Ureter (tissue), 1 donor: Measurements from ENCODE around the gene NOL4. TPM values are rescaled to one million over a fixed set of nuclear protein-coding genes. Genes with fewer than 3 reads are reported as not detected.
"Not testable (repeated sequence)": the region's sequence is repeated elsewhere in the genome, so short reads cannot be mapped to it uniquely, and the experiment has no call there.

Source experiments
- DNase-seq: peaks from one replicate; pipeline ENCODE4 v3.0.0-alpha.2; 2020; ENCODE audit warnings: low spot score
- total RNA-seq: library from RNA; stranded (reverse); gene quantifications from one replicate; pipeline ENCODE4 v1.2.4, GENCODE V29; 2023
- donor health status: DM: yes; HTN: yes; CAD: no.

Gene NOL4, protein sequence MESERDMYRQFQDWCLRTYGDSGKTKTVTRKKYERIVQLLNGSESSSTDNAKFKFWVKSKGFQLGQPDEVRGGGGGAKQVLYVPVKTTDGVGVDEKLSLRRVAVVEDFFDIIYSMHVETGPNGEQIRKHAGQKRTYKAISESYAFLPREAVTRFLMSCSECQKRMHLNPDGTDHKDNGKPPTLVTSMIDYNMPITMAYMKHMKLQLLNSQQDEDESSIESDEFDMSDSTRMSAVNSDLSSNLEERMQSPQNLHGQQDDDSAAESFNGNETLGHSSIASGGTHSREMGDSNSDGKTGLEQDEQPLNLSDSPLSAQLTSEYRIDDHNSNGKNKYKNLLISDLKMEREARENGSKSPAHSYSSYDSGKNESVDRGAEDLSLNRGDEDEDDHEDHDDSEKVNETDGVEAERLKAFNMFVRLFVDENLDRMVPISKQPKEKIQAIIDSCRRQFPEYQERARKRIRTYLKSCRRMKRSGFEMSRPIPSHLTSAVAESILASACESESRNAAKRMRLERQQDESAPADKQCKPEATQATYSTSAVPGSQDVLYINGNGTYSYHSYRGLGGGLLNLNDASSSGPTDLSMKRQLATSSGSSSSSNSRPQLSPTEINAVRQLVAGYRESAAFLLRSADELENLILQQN
- total RNA-seq, result 10.5 TPM

DNA sequence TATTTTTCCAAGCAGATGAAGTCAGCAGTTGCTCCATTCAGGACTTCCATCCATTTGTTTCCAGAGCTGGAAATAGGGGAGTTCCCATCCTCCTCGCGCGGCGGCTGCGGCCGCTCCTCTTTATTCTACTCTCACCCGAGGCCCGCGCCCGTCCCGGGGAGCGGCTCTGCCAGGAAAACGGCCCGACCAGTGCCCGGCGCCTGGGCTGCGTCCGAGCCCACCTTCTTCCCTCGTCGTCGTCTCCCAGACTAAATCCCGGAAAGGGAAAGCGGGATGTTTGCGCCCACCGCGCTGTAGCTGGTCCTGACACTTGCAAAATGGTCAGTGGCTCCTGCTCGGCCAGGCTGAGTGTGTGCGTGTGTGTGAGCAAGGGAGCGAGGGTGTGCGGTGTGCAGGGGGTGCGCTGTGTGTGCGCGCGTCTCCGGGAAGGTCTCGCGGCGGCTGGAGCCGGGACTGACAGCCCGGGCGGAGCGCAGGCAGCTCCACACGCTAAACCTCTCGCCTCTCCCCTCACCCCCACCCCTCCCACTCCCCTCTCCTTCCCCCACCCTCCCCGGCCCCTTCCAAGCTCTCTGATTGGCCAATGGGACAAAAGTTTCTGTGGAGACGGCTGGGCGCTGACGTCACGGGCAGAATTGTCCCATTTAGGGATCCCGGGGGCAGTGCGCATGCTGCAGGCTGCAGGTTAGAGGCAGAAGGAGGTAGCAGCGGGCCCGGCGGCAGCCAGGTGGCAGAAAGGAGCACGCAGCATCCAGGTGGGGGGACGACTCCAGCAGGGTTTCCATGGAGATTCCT is at the start of gene NOL4:
Gene NOL4, minus strand, starts transcription at position 491 of the 795 bp plus-strand sequence. CDS start 1,660 bp downstream, outside the sequence.
- peak; percentile 73 for DNase-seq

DNA sequence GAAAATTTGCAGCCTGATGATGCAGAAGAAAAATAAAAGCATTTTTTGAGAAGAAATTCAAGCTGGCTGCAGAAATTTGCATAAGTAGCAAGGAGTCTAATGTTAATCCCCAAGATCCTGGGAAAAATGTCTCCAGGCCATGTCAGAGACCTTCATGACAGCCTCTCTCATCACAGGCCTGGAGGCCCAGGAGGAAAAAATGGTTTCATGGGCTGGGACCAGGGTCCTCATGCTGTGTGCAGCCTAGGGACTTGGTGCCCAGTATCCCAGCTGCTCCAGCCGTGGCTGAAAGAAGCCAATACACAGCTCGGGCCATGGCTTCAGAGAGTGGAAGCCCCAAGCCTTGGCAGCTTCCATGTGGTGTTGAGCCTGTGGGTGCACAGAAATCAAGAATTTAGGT is 41.3 kb upstream of the NOL4 start:
- not testable (repeated sequence) for DNase-seq

DNA sequence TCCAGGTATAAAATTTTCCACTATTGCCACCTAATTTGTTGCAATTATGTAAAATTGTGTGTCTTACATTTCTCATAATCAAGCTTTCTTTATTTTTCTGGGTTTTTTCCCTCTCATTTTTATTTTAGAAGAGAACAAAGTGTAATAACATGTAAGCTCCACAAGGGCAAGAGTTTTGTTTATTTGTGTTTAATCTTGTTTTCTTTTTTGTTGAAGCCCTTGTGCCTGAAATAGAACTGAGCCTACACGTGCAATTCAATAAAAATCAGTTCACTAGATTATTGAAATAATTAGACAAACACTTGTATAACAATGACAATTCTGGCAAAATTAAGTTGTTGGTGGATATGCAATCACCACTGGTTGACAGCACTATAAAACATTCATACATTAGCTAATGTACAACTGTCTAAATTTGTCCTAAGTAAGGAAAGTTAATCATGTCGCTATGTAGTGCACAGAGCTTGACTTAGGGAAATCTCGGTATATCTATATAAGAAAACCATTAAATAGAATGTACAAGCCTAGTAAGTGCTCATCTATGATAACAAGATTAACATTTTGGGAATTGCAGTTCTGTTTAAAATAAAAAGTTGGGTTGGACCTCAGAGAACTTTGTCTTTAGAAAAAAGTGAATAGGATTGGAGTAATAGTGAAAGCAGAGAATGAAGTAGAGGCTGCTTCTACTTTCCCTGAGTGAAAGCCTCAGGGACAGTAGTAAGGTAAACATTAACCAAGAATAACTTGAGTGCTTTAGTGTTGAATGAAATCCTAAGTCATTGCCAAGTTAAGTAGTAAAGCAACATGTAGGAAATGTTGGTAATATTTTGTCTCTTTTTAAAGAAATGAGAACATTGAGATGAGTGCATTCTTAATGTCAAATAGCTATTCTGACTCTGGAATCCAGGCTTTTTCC is 37.4 kb upstream of the NOL4 start:
- DNase-seq, result no peak

DNA sequence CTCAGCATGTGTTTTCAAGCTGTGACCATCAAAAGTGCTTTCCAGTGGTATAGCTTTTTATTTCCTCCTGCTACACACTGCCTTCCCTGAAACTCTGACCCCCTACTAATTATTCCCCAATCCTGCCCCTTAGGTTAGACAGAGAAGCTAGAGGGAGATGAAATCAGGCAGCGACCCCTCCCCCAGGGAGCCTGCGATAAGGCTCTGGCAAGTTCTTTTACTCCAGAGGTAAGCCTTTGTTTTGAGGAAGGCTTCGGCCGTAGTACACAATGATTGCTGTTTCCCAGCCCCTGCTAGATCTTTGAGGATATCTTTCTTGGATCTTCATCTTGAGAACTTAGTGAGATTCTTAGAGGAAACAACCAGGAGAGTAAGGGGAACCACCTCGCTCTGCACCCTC is 33.5 kb upstream of the NOL4 start:
- DNase-seq, result no peak

DNA sequence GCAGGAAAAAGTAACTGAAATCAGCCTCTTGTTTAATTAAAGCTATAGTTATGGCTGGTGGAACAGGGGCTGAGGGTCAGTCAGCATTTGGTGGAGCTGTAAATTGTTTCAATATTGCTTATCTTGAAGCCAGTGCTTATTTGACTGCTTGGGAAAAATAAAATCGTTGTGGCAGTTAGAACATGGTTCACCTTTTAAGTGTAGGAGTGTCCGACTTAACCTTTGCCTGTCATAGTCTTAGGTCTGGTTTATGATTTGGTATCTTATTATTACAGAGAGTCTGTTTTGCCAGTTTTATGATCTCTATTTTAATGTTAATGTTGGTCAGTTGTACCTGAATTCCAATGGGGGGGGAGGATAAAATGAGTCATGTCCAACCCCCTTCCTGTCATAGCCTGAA is 27.2 kb upstream of the NOL4 start:
- DNase-seq, result no peak

DNA sequence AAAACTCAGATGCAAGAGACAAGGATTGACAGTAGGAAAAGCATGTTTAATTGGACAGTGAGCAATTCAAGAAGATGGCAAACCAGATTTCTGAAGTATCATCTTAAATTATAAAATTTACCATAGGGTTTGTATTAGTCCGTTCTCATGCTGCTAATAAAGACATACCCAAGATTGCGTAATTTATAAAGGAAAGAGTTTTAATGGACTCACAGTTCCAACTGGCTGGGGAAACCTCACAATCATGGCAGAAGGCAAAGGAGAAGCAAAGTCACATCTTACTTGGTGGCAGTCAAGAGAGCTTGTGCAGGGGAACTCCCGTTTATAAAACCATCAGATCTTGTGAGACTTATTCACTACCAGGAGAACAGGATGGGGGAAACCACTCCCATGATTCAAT is 24.0 kb upstream of the NOL4 start:
- no peak for DNase-seq

DNA sequence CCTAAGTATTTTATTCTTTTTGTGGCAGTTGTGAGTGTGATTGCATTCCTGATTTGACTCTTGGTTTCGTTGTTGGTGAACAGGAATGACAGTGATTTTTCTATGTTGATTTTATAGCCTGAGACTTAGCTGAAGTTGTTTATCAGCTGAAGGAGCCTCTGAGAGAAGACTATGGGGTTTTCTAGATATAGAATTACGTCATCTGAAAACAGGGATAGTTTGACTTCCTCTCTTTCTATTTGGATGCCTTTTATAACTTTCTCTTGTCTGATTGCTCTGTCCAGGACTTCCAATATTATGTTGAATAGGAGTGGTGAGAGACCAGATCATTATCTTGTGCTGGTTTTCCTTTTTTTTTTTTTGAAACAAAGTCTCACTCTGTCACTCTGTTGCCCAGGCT is 18.0 kb upstream of the NOL4 start:
- DNase-seq, result no peak

DNA sequence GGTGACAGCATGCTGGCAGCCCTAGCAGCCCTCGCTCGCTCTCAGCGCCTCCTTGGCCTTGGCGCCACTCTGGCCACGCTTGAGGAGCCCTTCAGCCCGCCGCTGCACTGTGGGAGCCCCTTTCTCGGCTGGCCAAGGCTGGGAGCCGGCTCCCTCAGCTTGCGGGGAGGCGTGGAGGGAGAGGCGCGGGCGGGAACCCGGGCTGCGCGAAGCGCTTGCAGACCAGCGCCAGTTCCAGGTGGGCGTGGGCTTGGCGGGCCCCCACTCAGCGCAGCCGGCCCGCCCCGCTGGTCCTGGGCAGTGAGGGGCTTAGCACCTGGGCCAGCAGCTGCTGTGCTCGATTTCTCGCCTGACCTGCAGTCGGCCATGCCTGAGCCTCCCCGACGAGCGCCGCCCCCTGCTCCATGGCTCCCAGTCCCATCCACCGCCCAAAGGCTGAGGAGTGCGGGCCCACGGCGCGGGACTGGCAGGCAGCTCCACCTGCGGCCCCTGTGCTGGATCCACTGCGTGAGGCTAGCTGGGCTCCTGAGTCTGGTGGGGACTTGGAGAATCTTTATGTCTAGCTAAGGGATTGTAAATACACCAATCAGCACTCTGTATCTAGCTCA is 9.2 kb upstream of the NOL4 start:
- DNase-seq, result not testable (repeated sequence)

DNA sequence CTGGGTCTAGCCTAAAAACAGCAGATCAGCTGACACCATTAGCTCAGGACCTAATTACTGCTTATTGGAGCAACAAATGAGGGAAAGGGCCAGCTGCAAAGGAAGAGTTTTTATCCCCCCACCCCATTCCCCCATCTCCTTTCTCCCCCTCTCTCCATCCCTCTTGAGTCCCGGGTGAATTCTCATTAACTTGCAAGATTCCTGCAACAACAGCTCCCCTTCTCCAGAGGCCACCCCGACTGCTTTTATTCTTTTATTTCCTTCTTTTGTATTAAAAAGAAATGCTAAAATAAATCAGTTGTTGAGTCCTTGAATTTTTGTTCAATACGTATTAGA is 473 bp upstream of the NOL4 start:
- no peak for DNase-seq

DNA sequence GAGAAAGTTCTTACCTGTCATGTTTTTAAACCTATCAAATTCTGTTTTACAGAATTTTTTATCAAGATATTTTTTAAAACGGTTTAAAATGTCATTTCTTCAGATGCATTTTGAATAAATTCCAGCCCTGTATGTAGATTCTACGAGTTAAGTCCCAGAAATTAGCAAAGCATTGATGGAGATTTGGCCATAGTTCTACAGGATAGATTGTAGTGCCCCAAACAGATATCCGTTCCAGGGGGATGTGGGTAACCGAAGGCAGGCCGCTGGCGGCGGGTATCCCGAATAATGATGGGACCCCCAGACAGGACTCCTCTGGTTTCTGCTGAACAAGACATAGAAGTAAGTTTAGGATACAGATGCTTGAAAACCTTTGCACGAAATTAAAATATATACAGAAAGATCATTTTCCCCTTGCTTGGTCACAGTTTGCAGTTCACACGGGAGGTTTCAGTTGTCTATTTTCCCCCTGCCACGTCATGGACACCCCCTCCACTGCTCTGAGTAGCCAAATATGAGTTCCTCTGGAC is 755 bp downstream of the NOL4 start:
- no peak for DNase-seq

DNA sequence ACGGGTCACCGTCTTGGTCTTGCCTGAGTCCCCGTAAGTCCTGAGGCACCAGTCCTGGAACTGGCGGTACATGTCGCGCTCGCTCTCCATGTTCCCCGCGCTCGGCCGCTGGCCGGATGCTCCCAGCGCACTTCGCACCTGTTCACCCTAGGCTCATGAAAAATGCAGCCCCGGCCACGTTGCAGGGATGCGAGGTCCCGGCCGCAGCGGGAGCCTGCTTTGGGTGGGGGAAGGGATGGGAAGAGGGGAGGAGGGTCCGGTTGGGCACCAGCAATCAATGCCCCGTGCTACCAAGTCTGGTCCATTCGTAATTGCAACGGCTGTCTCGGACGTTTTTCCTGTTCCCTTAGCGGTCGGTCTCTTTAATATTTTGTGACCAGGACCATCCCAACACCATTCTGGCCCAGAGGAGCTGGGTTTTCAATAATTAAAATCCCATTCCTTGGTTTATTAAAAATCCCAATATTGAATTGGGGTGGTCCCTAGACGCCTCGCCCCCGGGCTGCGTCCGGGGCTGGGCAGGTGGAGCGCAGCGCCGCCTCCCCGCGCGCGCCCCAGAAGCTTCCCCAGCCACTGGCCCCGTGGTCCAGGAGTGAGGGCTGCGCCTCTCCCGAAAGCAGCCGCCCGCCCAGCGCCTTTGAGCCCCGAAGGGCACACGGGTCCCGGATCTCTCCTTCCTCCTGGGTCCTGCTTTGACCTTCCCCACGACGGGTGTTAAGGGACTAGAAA is 1.4 kb downstream of the NOL4 start:
- no peak for DNase-seq

DNA sequence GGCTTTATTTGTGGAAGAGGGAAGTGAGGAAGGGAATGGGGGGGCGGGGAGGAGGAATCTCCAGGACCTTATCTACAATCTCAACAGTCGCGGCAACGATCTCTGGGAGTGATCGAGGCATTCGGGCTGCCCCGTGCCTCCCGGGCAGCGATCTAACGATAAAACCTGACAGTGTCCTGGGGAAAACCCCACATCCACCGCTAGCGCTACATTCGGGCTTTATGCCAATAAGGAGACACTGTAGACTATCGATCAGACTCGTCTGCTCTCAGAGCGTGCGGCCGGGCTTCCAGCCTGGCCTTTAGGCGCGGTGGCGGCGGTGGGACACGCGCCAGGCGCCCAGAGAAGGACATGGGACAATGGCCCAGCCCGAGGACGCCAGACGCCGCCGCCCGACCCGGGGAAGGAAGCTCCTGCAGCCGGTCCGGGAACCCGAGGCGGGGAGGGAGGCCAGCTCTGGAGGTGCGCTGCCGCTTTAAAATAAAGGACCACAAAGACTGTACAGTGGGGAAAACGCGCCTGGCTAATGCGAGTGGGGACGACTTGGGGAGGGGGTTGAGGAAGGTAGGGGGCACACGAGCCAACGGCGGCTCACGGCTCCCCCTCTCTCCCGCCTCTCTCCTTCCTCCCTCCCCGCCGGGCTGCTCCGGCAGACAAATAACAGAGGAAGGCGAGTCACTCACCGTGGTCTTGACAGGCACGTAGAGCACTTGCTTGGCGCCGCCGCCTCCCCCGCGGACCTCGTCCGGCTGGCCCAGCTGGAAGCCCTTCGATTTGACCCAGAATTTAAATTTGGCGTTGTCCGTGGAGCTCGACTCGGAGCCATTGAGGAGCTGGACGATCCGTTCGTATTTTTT is 2.2 kb downstream of the NOL4 start:
- DNase-seq, result peak; percentile 42

DNA sequence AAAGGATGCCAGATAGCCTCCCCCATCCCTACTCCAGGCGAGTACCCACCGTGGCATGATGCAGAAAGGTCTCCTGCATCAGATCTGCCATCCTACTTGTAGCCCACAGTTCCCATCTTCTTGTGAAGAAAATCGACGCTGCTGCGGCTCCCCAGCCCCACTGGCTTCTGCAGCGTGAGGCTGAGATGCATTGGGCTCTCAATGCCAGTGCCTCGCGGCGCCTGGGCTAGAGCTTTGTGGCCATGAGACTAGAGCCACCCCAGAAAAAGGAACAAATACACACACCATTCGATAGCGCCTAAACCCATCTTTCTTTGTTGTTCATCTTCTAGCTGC is 2.8 kb downstream of the NOL4 start:
- DNase-seq, result no peak

DNA sequence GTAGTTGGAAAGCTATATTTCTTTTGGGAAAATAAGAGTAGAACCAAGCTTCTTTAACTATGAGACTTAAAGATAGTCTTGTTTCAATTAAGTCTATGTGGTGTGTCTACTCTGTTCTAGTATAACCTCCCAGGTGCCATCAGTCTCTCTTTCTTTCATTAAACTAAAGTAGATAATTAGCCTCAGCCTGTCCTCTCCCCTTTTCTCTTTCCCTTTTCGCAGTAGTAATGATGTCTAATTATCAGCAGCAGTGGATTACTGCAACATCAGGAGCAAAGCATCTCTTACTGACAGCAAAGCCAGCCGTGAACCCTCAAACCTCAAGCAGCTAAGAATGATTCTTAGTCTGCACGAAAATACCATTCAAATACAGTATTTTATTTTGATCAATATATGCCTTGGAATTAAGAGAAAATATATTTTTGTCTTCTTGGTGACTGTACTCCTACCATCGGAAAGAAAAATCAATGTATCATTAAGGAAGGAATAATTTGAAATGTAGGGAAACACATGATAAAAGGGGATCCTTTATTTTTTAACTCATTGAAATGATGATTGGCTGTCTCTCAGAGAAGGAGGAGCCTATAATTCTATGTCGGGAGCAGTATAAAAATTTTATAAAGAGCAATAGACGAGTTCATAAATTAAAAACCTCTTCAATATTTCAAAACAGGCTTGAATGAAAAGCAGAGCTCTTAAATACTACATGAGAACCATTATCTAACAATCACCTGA is 4.5 kb downstream of the NOL4 start:
- no peak for DNase-seq

DNA sequence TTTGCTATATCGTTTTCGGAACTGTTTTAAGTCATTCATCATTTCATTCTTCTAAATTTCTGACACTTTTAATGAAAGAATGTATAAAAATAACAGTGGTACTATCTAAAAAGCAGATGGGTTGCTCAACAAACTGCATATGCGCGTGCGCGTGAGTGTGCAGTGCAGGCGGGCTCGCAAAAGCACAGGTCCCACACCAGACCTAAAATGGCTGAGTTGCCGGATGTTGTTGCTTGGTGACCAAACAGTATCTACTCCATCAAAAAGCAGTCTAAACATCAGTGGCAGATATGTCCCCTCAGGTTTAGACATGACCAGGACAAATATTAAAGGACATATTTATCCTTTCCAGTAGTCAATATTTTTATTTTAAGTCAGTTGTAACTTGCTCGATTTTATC is 5.1 kb downstream of the NOL4 start:
- DNase-seq, result no peak

DNA sequence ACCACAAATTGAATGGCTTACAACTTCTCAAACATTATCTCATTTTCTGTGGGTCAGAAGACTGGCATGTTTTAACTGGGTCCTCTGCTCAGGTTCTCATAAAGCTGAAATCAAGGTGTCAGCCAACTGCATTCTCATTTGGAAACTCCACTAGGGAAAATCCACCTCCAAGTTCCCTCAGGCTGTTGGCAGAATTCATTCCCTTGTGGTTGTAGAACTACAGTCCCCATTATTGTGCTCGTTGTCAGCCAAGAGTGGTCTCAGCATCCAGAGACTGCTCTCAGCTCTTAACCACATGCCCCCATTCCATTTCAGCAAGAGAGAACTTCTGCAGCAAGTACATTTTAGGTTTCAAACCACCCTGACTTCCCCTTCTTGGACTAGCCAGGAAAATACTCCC is 12.2 kb downstream of the NOL4 start:
- no peak for DNase-seq

DNA sequence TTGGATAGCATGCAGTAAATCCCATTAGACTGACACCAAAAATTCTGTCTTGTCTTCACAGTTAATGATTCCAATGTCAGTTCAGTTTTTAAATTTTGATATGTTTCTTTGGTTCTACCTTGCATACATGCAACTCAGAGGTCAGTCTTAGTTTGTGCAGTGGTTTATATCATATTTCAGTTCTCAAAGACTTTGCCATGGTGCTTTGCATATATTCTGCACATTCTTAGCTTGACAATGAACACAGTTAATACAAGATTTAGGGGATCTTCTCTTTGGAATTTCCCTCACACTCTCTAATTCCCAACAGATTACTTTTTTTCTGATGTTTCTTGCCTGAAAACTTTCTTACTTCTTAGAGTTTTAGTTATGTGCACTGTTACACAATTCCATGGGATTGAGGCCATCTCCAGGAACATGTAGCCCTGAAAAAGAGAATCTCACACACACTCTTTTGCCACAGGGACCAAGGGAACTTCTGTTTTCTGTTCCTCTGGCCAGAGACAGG is 17.3 kb downstream of the NOL4 start:
- DNase-seq, result no peak

DNA sequence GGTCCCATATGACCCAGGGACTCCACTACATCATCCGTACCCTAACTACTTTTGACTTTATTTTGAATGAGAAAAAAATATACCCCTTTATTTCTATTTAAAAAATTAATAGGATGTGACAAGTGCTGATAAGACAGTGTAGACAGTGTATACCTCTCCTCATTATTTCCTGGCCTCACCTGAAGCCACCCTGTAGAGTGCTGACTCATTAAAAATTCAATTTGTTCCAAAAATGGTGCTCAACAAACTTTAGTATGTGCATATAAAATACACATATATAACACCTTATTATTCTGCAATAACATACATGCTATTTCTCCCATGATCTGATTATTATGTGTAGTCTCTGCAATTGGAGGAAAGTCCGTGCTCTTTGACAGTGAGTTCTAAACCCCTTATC is 20.8 kb downstream of the NOL4 start:
- DNase-seq, result no peak

DNA sequence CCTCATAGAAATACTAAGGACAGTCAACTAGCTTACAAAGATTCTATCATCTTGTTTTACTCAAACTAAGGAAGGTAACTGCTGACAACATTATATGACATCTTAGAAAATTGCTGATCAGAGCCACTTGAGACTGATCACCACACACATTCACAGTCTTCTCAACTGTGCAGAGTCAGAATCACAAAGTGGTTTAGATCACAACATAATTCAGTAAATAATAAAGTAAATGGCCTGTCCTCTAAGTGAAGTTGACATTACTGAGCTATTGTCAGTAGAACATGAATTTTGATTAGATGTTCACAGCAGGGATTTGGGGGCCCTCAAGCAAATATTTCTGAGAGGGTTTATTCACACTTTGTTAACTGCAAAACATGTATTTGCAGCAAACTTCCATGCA is 28.5 kb downstream of the NOL4 start:
- no peak for DNase-seq
